HEK293 (cell line): ENCODE measurements around the gene VSIG8.

Experiments
- ZNF211 ChIP-seq: fragments of 450-650 bp; formaldehyde crosslinking; IDR thresholded peaks from 2 replicates; pipeline ENCODE4 v1.5.1; 2016; ENCODE audit warnings: low read depth, missing biosample characterization, missing genetic modification characterization
- ZNF76 ChIP-seq: fragments of 450-650 bp; formaldehyde crosslinking; IDR thresholded peaks from 2 replicates; pipeline ENCODE4; 2016; ENCODE audit warnings: low read depth, missing biosample characterization, missing genetic modification characterization, borderline replicate concordance
- TF ChIP-seq, protein P1 (sequence below): fragments of 450-650 bp; formaldehyde crosslinking; IDR thresholded peaks from 2 replicates; pipeline ENCODE4 v1.5.1; 2016; ENCODE audit warnings: missing biosample characterization, missing genetic modification characterization
- TF ChIP-seq, protein P2 (sequence below): fragments of 450-650 bp; formaldehyde crosslinking; IDR thresholded peaks from 2 replicates; pipeline ENCODE4 v1.5.1; 2017; ENCODE audit warnings: missing biosample characterization, missing genetic modification characterization
- TF ChIP-seq, protein P3 (sequence below): fragments of 450-650 bp; formaldehyde crosslinking; IDR thresholded peaks from 2 replicates; pipeline ENCODE4 v1.5.1; 2016; ENCODE audit warnings: missing biosample characterization, missing genetic modification characterization

DNA sequence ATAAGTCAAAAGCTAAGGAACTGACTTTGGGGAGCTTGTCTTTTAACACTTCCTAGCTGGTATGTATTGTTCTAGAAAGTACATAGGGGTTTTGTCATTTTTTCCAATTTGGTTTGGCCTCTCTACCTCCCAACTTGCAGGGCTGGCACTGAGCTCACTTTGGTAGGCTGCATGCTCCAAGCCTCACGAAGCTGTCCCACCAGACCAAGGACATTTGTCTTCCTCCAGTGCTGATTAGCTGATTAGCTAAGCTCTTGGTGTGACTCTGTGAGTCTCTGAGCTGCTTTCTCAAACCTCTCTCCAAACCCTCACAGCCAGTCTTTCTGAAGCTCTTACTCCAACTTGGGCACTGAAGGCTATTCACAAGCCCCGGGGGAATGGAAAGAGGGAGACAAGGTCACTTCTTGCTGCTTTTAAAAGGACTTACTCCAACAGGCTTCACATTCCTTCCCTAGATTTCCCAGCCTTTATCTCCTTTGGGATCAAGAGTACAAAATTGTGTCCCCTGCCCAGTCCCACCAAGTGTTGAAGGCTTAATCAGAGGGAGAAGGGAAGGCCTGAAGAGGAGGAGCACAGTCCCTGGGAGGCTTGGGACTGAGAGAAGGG, 38.4 kb upstream of the VSIG8 start:
- TF ChIP-seq ZNF211 (tag by site-specific recombination) (no peak), ZNF76 (no peak)
- TF ChIP-seq, protein P1, sequence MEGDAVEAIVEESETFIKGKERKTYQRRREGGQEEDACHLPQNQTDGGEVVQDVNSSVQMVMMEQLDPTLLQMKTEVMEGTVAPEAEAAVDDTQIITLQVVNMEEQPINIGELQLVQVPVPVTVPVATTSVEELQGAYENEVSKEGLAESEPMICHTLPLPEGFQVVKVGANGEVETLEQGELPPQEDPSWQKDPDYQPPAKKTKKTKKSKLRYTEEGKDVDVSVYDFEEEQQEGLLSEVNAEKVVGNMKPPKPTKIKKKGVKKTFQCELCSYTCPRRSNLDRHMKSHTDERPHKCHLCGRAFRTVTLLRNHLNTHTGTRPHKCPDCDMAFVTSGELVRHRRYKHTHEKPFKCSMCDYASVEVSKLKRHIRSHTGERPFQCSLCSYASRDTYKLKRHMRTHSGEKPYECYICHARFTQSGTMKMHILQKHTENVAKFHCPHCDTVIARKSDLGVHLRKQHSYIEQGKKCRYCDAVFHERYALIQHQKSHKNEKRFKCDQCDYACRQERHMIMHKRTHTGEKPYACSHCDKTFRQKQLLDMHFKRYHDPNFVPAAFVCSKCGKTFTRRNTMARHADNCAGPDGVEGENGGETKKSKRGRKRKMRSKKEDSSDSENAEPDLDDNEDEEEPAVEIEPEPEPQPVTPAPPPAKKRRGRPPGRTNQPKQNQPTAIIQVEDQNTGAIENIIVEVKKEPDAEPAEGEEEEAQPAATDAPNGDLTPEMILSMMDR (tag by site-specific recombination): no peak
- TF ChIP-seq, protein P2, sequence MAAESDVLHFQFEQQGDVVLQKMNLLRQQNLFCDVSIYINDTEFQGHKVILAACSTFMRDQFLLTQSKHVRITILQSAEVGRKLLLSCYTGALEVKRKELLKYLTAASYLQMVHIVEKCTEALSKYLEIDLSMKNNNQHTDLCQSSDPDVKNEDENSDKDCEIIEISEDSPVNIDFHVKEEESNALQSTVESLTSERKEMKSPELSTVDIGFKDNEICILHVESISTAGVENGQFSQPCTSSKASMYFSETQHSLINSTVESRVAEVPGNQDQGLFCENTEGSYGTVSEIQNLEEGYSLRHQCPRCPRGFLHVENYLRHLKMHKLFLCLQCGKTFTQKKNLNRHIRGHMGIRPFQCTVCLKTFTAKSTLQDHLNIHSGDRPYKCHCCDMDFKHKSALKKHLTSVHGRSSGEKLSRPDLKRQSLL: no peak
- TF ChIP-seq, protein P3, sequence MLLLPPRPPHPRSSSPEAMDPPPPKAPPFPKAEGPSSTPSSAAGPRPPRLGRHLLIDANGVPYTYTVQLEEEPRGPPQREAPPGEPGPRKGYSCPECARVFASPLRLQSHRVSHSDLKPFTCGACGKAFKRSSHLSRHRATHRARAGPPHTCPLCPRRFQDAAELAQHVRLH (tag by site-specific recombination): no peak
